Measurements from ENCODE around the gene CAMK1G.

- TF ChIP-seq EZH2phosphoT487 (IDR thresholded peaks at IDR 0.05; ENCODE audit: insufficient read depth, low read depth) (no peak), EZH2 (IDR thresholded peaks at IDR 0.05; ENCODE audit: insufficient read depth, poor library complexity, severe bottlenecking) (no peak)
These were observed 35.4 kb downstream of the CAMK1G start for GRCh38 chr1:209618756-209619420.
